Measurements from ENCODE around the gene REC8. TPM values are rescaled to one million over a fixed set of nuclear protein-coding genes. Genes with fewer than 3 reads are reported as not detected.
"Not testable (repeated sequence)": the region's sequence is repeated elsewhere in the genome, so short reads cannot be mapped to it uniquely, and the experiment has no call there.

Gene REC8
- total RNA-seq, 4 donors from 2014 or later, result 6.7 to 31.4 (median 16.3) TPM

DNA sequence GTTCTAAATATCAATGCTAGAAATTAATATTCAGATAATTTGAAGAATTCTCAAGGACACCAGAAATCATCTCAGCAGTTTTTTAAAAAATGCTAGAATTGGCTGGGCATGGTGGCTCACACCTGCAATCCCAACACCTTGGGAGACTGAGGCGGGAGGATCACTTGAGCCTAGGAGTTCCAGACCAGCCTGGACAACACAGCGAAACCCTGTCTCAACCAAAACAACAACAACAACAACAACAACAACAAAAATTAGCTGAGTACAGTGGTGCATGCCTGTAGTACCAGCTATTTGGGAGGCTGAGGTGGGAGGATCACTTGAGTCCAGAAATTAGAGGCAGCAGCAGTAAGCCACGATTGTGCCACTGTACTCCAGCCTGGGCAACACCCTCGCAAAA lies 47.2 kb downstream of the REC8 start:
- DNase-seq (ENCODE audit: low spot score), result no peak
- TF ChIP-seq, protein P1, sequence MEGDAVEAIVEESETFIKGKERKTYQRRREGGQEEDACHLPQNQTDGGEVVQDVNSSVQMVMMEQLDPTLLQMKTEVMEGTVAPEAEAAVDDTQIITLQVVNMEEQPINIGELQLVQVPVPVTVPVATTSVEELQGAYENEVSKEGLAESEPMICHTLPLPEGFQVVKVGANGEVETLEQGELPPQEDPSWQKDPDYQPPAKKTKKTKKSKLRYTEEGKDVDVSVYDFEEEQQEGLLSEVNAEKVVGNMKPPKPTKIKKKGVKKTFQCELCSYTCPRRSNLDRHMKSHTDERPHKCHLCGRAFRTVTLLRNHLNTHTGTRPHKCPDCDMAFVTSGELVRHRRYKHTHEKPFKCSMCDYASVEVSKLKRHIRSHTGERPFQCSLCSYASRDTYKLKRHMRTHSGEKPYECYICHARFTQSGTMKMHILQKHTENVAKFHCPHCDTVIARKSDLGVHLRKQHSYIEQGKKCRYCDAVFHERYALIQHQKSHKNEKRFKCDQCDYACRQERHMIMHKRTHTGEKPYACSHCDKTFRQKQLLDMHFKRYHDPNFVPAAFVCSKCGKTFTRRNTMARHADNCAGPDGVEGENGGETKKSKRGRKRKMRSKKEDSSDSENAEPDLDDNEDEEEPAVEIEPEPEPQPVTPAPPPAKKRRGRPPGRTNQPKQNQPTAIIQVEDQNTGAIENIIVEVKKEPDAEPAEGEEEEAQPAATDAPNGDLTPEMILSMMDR (IDR thresholded peaks at IDR 0.05), result no peak
- ATAC-seq (ENCODE audit: low FRiP score), result no peak

DNA sequence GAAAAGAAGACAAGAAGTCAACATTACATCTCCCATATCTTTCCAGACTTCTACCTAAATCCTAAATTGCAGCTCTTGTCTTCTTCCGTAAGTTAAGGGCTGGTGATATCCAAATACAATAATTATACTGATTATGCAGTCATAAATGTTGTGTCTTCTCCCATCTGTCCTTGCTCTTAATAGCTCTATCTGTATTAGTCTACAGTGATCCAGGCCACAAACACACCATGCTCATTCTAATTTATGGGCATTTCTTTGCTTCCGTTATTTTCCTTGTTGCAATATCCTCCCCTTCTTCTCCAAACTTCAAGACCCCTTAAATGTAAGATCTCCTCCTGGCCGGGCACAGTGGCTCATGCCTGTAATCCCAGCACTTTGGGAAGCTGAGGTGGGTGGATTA lies 47.6 kb downstream of the REC8 start:
- no peak for ATAC-seq (ENCODE audit: low FRiP score)

DNA sequence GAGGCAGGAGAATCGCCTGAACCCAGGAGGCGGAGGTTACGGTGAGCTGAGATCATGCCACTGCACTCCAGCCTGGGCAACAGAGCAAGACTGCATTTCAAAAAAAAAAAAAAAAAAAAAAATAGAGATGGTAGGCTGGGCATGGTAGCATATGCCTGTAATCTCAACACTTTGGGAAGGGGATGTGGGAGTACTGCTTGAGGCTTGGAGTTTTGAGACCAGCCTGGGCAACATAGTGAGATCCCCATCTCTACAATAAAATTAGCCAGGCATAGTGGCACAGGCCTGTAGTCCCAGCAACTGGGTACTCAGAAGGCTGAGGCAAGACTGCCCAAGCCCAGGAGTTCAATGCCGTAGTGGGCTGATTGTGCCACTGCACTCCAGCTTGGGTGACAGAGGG lies 51.1 kb downstream of the REC8 start:
- not testable (repeated sequence) for DNase-seq (ENCODE audit: low spot score); ATAC-seq (ENCODE audit: low FRiP score)

More for the DNA sequence above, 47.6 kb downstream of the REC8 start:
- no peak for DNase-seq (ENCODE audit: low spot score)
- TF ChIP-seq, protein P1 (IDR thresholded peaks at IDR 0.05), result no peak

DNA sequence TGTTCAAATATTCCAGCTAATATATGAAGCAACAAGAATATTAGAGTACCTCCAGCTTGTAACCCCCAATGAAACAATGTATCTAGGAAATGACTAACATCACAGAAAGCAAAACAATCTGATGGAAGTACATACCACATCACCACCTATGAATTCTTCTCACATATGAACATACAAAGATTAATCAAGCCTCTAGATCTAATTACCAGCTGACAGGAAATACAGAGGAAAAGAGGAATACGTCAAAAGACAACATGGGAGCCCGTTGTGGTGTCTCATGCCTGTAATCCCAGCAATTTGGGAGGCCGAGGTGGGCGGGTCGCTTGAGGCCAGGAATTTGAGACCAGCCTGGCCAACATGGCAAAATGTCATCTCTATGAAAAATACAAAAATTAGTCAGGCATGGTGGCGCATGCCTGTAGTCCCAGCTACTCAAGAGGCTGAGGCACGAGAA lies 52.8 kb downstream of the REC8 start:
- ATAC-seq (ENCODE audit: low FRiP score) (no peak), DNase-seq (ENCODE audit: low spot score) (no peak)
- TF ChIP-seq, protein P1 (IDR thresholded peaks at IDR 0.05), result no peak

DNA sequence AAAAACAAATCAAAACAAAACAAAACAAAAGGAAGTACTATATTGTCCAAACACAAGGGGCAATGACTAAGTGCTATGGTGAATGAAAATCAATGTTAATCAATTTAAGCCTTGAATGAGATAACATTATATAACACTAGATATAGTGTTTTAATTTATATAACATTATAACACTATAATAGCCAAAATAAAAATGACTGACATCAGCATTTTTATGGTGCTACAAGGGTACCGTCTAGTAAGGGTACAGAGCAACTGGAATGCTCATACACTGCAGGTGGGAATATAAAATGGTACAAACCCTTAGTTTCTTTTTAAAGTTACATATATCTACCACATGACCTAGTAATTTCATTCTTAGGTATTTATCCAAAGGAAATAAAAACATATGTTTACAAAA lies 54.6 kb downstream of the REC8 start:
- no peak for DNase-seq (ENCODE audit: low spot score)
- TF ChIP-seq, protein P1 (IDR thresholded peaks at IDR 0.05), result no peak
- ATAC-seq (ENCODE audit: low FRiP score), result no peak

DNA sequence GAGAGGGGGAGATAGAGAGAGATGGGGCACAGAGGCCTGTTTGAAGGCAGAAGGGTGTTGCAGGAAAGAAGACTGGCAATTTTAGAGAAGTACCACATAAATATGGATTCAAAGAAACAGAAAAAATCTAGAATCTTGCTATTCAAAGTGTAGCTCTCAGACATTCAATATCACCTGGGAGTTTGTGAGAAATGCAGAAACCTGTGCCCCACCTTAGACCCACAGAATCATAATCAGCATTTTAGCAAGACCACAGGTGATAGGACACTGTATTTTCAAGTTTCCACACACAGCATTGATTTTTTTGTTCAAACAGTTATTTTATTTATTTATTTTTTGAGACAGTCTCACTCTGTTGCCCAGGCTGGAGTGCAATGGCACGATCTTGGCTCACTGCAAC lies 57.0 kb downstream of the REC8 start:
- TF ChIP-seq, protein P1 (IDR thresholded peaks at IDR 0.05), result no peak
- no peak for ATAC-seq (ENCODE audit: low FRiP score)
- no peak for DNase-seq (ENCODE audit: low spot score)

Small RNAs within 50 kb of the gene (small RNA-seq; reads per million reads assigned to genes)
- gene AL136295.4, result not detected
- gene CHMP4A, result not detected
- not detected for gene IPO4
- not detected for gene IRF9
- not detected for gene MDP1
- gene RNA5SP383, result 0.52 reads per million

Other genes starting within 250 kb of the REC8 start
- gene DHRS4, start 218.3 kb upstream of the REC8 start, total RNA-seq, result 10 to 100 TPM; 29.8 to 57.0 (median 48.0) TPM
- gene DHRS4L2, start 183.2 kb upstream of the REC8 start, total RNA-seq, result 10 to 100 TPM; 10.6 to 17.7 (median 15.2) TPM
- under 1 TPM; 0.06 to 0.72 (median 0.30) TPM for gene CARMIL3, start 120.1 kb upstream of the REC8 start, total RNA-seq
- not detected for gene CPNE6, start 100.5 kb upstream of the REC8 start, total RNA-seq
- 10 to 100 TPM; 33.6 to 53.4 (median 42.9) TPM for gene PCK2, start 77.8 kb upstream of the REC8 start, total RNA-seq
- gene DCAF11, start 57.3 kb upstream of the REC8 start, total RNA-seq, result 10 to 100 TPM; 50.1 to 76.0 (median 54.4) TPM
- gene NRL, start 57.1 kb upstream of the REC8 start, total RNA-seq, result 1 to 10 TPM in 3 of 4 donors, under 1 TPM in 1; 0.94 to 4.3 (median 1.3) TPM
- gene FITM1, start 41.4 kb upstream of the REC8 start, total RNA-seq, result 1 to 10 TPM in 2 of 4 donors, under 1 TPM in 1, not detected in 1; 0.96 to 2.8 (median 1.2) TPM
- 100 to 1,000 TPM in 1 of 4 donors, 10 to 100 TPM in 3; 89.1 to 158 (median 96.8) TPM for gene PSME1, start 35.9 kb upstream of the REC8 start, total RNA-seq
- 10 to 100 TPM in 2 of 4 donors, 1 to 10 TPM in 2; 6.3 to 15.3 (median 10.0) TPM for gene EMC9, start 30.5 kb upstream of the REC8 start, total RNA-seq
- 10 to 100 TPM; 32.8 to 86.4 (median 70.3) TPM for gene PSME2, start 25.5 kb upstream of the REC8 start, total RNA-seq
- 10 to 100 TPM; 26.6 to 64.2 (median 37.8) TPM for gene RNF31, start 24.6 kb upstream of the REC8 start, total RNA-seq
- gene IRF9, start 10.8 kb upstream of the REC8 start, total RNA-seq, result 100 to 1,000 TPM in 1 of 4 donors, 10 to 100 TPM in 3; 39.4 to 126 (median 66.3) TPM
- gene IPO4, start 16.7 kb downstream of the REC8 start, total RNA-seq, result 100 to 1,000 TPM in 1 of 4 donors, 10 to 100 TPM in 3; 24.1 to 108 (median 34.4) TPM
- 10 to 100 TPM; 54.9 to 65.5 (median 60.9) TPM for gene TM9SF1, start 23.4 kb downstream of the REC8 start, total RNA-seq
- gene TSSK4, start 33.6 kb downstream of the REC8 start, total RNA-seq, result under 1 TPM in 2 of 4 donors, not detected in 2; 0.36 to 0.46 TPM
- 10 to 100 TPM; 51.8 to 82.7 (median 64.7) TPM for gene CHMP4A, start 41.4 kb downstream of the REC8 start, total RNA-seq
- 10 to 100 TPM in 3 of 4 donors, 1 to 10 TPM in 1; 9.0 to 18.1 (median 12.5) TPM for gene MDP1, start 44.0 kb downstream of the REC8 start, total RNA-seq
- 100 to 1,000 TPM in 3 of 4 donors, 10 to 100 TPM in 1; 98.4 to 184 (median 126) TPM for gene NEDD8, start 60.3 kb downstream of the REC8 start, total RNA-seq
- gene GMPR2, start 60.8 kb downstream of the REC8 start, total RNA-seq, result 10 to 100 TPM; 36.3 to 69.0 (median 47.0) TPM
- gene TINF2, start 70.5 kb downstream of the REC8 start, total RNA-seq, result 10 to 100 TPM; 46.1 to 80.1 (median 63.6) TPM
- gene TGM1, start 91.1 kb downstream of the REC8 start, total RNA-seq, result 100 to 1,000 TPM in 2 of 4 donors, 10 to 100 TPM in 1, 1 to 10 TPM in 1; 2.0 to 114 (median 79.1) TPM
- 10 to 100 TPM; 20.7 to 30.9 (median 25.0) TPM for gene RABGGTA, start 99.5 kb downstream of the REC8 start, total RNA-seq
- gene DHRS1, start 127.7 kb downstream of the REC8 start, total RNA-seq, result 10 to 100 TPM; 14.3 to 42.5 (median 23.7) TPM
- 10 to 100 TPM; 13.9 to 22.2 (median 17.8) TPM for gene NOP9, start 127.8 kb downstream of the REC8 start, total RNA-seq
- 10 to 100 TPM in 3 of 4 donors, 1 to 10 TPM in 1; 9.1 to 23.8 (median 14.3) TPM for gene CIDEB, start 135.9 kb downstream of the REC8 start, total RNA-seq
- gene LTB4R2, start 138.1 kb downstream of the REC8 start, total RNA-seq, result 1 to 10 TPM; 4.7 to 9.0 (median 7.9) TPM
- 10 to 100 TPM in 3 of 4 donors, 1 to 10 TPM in 1; 5.0 to 16.7 (median 12.6) TPM for gene LTB4R, start 139.4 kb downstream of the REC8 start, total RNA-seq
- 100 to 1,000 TPM in 1 of 4 donors, 10 to 100 TPM in 2, 1 to 10 TPM in 1; 9.7 to 144 (median 45.6) TPM for gene ADCY4, start 163.0 kb downstream of the REC8 start, total RNA-seq
- 10 to 100 TPM in 2 of 4 donors, 1 to 10 TPM in 2; 9.0 to 18.0 (median 13.2) TPM for gene RIPK3, start 167.9 kb downstream of the REC8 start, total RNA-seq
- gene NFATC4, start 196.1 kb downstream of the REC8 start, total RNA-seq, result 10 to 100 TPM in 3 of 4 donors, 1 to 10 TPM in 1; 9.2 to 53.3 (median 23.3) TPM
- gene NYNRIN, start 226.9 kb downstream of the REC8 start, total RNA-seq, result 10 to 100 TPM in 3 of 4 donors, 1 to 10 TPM in 1; 4.6 to 24.9 (median 13.0) TPM

All from omental fat pad (tissue), 4 donors.